ENCODE results near the gene GRIA3. TPM values are rescaled to one million over a fixed set of nuclear protein-coding genes. Genes with fewer than 3 reads are reported as not detected.
"Not testable (repeated sequence)": the region's sequence is repeated elsewhere in the genome, so short reads cannot be mapped to it uniquely, and the experiment has no call there.

The GRIA3 gene
- polyA plus RNA-seq, 3 donors = 0.22 to 0.77 (median 0.34) TPM

DNA sequence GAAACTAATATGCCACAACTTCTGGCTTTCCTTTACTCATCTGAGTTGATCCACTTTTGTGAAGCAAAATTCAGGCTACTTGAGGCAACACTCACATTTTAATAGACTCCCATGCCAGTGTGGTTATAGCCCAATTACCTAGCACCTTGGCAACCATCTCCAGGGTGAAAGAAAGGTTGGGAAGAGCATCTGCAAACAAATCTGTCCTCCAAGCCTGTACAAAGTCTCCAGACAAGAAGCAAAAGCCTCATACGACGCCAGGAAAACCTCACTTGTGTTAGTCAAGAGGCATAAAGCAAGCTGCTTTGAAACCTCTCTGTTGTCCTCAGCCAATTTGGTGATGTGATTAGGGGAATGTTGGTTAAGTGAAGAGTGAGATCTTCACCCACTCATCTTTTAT lies 302.2 kb downstream of the GRIA3 start:
- 62 to 87% (median 75%) methylated on average over 2 of the region's 2 CpGs for WGBS, 3 donors
- H3K27ac ChIP-seq (ENCODE audit: low read depth, low read length) = no peak overlapping the region

DNA sequence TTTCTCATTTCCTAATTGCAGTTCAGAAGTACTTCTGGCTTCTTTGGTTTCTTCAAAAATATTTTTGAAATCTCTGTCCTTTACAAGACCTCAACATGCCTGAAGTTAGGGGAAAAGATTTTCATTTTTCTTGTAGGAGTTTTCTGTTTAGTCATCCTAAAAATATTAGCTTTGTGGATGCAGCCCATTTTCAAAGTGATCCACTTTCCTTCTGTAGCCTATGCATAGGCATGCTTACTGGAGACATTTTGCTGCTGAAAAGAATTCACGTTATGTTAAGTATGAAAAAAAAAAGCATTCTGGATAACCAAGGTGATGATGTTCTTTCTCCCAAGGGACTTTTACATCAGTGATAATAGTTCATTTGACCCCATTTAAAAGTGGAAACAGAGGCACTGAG lies 303.2 kb downstream of the GRIA3 start:
- no peak overlapping the region for H3K27ac ChIP-seq (ENCODE audit: low read depth, low read length)
- 62 to 78% (median 67%) methylated on average over 1 of the region's 1 CpG for WGBS, 3 donors

DNA sequence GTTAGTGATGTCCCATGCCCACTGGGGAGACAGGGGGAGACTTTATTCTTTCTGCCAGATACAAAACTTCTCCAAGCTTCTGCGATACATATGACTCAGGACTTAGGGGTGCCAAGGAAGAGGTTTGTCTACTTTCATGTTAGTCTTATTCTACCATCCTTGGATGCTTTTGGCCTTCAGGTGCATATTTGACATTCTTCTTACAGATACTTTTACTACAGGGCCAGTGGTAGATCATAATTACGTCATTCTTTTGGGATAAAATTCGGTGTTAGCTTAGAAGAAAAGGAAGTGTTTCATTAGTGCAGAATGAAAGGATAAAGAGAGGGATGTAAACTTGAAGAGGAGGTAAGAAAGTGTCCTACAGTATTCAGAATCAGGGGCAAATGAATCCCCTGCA lies 303.6 kb downstream of the GRIA3 start:
- H3K27ac ChIP-seq (ENCODE audit: low read depth, low read length) = no peak overlapping the region
- 63 to 79% (median 68%) methylated on average over 3 of the region's 3 CpGs for WGBS, 3 donors

DNA sequence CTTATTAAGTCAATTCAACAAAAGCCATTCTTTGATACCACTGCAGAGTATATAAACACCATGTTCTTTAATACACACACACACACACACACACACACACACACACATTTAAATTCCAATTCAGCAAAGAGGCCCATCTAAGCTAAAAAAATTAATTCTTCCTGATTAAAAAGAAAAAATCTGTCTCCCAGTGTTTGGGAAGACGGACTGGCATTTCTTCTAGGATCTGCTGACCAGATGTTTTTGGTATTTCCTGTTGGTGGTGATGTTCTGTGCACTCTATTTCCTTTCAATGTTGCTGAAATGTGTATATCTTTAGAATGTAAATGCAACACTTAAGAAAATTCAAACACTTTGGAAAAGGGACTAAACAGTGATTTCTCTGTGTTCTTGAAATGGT lies 304.9 kb downstream of the GRIA3 start:
- H3K27ac ChIP-seq (ENCODE audit: low read depth, low read length) = no peak overlapping the region
- WGBS, 3 donors = 40 to 73% (median 42%) methylated on average over 1 of the region's 1 CpG

DNA sequence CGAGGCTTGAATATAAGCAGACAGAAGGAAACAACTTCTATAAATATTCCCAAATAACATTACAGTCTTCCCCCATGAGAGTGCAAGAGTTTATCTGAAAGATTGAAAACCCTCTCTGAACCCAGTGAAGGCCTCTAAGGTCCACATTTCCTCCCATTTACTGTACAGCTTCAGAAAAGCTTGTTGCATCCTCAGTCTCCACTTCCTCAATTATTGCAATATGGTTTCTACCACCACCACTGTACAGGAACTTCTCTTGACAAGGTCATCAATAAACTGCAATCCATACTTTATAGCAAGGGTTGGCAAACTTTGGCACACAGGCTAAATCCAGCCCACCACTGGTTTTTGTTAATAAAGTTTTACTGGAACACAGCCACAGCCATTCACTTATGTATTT lies 309.8 kb downstream of the GRIA3 start:
- H3K27ac ChIP-seq (ENCODE audit: low read depth, low read length) = no peak overlapping the region

GRCh38 chrX:123499787-123500186 lies 315.7 kb downstream of the GRIA3 start:
- WGBS, 3 donors = 96 to 98% (median 96%) methylated on average over 5 to 7 of the region's 7 CpGs
- no peak overlapping the region for H3K27ac ChIP-seq (ENCODE audit: low read depth, low read length)

More for the DNA sequence above, 309.8 kb downstream of the GRIA3 start:
- 22 to 73% (median 42%) methylated on average over 1 of the region's 1 CpG for WGBS, 3 donors

GRCh38 chrX:123504047-123504446 lies 320.0 kb downstream of the GRIA3 start:
- WGBS, 3 donors = 75 to 90% (median 82%) methylated on average over 2 of the region's 2 CpGs
- no peak overlapping the region for H3K27ac ChIP-seq (ENCODE audit: low read depth, low read length)

GRCh38 chrX:123504630-123505270 lies 320.7 kb downstream of the GRIA3 start:
- WGBS, 3 donors = 53 to 74% (median 64%) methylated on average over 3 of the region's 3 CpGs
- H3K27ac ChIP-seq (ENCODE audit: low read depth, low read length) = no peak overlapping the region

DNA sequence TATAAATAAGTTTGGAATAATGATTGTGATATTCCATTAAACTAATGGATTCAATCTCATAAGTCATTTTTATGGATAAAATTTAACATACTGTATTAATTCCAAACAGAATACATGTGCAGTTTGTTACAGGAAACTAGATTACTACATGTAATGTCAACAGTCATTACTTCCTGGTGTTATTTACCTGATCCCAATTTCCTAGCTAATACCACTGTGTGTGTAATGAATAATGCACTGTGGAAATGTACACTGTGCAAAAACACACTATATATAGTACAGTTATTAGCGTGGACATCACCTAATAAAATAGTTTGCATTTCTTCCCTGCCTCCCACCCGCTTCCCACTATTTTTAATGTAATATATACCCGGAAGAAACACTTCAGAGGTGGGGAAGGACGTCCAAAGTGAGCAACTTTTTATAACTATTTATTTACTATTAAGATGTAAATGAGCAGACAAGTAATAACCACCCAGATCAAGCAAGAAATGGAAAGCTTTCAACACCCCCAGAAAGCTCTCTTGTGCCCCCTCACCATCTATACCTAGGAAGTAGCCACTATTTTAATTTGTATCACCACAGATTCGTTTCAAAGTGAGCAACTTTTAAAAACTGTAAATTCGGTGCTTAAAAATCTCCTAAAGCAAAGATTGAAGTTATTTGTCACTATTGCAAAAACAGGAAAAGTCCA lies 329.7 kb downstream of the GRIA3 start:
- H3K27ac ChIP-seq (ENCODE audit: low read depth, low read length) = no peak overlapping the region
- WGBS, 3 donors = 49 to 67% (median 55%) methylated on average over 6 of the region's 6 CpGs

DNA sequence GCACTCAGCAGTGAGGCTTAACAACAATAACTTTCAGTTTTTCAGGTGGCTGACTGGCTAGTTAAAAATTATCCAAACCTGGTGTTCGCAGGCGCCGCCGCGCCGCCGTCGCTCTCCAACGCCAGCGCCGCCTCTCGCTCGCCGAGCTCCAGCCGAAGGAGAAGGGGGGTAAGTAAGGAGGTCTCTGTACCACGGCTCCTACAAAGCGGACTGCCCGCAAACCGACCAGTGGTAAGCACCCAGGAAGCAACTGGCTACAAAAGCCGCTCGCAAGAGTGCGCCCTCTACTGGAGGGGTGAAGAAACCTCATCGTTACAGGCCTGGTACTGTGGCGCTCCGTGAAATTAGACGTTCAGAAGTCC lies 330.2 kb downstream of the GRIA3 start:
- not testable (repeated sequence) for H3K27ac ChIP-seq (ENCODE audit: low read depth, low read length)
- 66 to 78% (median 71%) methylated on average over 21 to 26 of the region's 26 CpGs for WGBS, 3 donors

DNA sequence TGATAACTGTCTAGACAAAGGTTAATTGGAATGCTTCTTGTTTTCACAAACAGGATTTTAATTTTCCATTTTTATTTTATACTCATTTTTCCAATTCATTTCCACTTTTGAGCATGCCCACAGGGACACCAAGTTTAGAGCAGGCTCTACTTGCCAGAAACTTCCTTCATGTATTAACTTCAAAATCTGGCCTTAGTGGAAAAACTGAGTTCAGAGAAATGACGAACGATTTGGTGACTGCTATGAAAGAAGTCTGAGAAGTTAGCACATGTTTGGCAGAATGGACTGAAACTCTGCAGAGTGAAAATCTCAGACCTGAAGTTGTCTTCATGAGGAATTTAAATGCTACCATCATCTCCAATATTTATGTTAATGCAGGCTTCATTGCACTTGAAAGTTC lies 334.7 kb downstream of the GRIA3 start:
- WGBS, 3 donors = 41 to 66% (median 51%) methylated on average over 2 of the region's 2 CpGs
- no peak overlapping the region for H3K27ac ChIP-seq (ENCODE audit: low read depth, low read length)

- 56 to 75% (median 65%) methylated on average over 2 of the region's 2 CpGs for WGBS, 3 donors
Observed at GRCh38 chrX:123525123-123525725, 341.1 kb downstream of the GRIA3 start.

DNA sequence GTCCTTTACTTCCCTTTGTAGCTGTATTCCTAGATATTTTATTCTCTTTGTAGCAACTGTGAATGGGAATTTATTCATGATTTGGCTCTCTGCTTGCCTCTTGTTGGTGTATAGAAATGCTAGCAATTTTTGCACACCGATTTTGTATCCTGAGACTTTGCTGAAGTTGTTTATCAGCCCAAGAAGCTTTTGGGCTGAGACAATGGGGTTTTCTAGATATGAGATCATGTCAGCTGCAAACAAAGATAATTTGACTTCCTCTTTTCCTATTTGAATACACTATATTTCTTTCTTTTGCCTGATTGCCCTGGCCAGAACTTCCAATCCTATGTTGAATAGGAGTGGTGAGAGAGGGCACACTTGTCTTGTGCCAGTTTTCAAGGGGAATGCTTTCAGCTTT lies 346.6 kb downstream of the GRIA3 start:
- WGBS, 3 donors = 65 to 81% (median 79%) methylated on average over 1 of the region's 1 CpG
- H3K27ac ChIP-seq (ENCODE audit: low read depth, low read length) = not testable (repeated sequence)

More at GRCh38 chrX:123525123-123525725, 341.1 kb downstream of the GRIA3 start:
- no peak overlapping the region for H3K27ac ChIP-seq (ENCODE audit: low read depth, low read length)
